CD4-positive, alpha-beta T cell treated with Interleukin-1 beta for 1 hour (primary cell): ENCODE data around the gene TCF12.

Experiments used
- DNase-seq, 2 donors: peaks; one replicate each; pipeline ENCODE4 v3.0.0-alpha.2; 2020 to 2022

The TCF12 gene

DNA sequence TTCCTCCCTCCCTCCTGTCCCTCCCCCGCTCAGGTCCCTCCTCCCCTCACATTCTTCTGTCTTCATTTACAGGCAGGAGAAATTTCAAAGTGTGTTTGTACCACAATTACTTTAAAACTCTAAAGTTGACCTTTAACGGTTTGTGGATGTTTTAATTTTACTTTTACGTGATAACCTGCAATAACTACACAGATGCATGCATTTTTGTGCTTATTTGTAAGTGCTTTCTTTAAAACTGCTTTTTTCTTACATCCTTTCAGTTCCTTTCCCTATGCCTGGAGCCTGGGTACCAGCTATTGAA is 406.1 kb downstream of the TCF12 start:
- no peak for DNase-seq

DNA sequence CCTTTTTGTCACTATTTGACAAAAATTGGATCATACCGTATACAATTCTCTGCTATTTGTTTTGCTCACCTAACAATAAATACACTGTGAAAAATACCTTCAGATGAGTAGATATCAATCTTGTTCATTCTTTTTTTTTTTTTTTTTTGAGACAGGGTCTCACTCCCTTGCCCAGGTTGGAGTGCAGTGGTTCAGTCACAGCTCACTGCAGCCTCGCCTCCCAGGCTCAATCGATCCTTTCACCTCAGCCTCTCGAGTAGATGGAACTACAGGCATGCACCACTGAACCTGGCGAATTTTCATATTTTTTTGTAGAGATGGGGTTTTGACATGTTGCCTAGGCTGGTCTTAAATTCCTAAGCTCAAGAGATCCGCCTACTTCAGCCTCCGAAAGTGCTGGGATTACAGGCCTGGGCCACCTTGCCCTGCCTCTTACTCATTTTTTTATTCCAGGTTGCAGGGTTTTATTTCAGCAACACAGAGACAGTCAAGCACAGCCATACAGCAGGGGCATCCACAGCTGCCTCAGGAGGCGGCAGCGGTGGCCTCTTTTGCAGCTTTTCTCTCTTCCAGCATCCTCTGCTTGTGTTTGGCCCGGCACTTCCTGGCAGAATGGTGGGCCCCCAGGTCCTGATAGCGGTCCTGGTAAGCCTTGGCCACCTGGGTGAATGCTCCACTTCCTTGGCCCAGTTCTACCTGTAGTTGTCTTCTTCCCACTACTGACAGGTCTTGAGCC is 406.7 kb downstream of the TCF12 start:
- no peak for DNase-seq

DNA sequence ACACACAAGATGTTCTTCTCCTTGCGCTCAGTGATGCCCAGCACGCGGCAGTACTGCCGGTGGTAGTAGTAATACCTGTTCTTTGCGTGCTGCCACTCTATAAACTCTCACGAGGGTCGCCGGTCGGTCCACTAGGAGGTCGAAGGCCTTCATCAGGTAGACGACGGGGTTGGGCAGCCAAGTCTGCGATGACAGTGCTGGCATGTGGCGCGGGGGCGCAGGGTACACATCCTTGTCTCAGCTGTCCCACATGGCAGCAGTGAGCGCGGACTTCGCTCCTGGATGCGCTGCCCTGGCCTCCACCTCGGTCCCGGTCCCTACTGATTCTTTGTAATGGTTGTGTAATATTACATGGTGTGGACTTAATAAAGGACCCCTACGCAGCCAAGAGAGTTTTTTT is 407.8 kb downstream of the TCF12 start:
- no peak for DNase-seq

DNA sequence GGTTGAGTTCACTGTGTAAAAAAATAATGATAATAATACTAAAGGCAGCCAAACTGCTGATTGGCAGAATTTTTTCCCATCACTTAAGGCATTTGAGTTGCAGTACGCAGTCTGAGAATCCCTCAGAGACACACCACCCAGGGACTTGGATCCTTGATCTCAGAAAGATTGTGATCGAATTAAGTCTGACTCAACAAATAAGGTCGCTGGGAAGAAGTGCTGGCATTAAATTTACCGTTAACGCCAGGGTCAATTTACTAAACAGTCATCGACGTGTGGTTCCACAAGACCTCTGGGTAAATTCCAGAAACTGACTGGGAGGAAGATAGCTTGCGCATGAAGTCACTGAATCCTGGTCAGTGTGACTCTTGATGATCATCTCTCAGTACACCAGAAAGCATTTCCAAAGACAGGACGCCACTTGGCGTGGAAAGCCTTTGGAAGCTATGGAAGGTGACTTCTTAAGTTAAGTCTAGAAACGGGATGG is 409.6 kb downstream of the TCF12 start:
- DNase-seq: no peak

DNA sequence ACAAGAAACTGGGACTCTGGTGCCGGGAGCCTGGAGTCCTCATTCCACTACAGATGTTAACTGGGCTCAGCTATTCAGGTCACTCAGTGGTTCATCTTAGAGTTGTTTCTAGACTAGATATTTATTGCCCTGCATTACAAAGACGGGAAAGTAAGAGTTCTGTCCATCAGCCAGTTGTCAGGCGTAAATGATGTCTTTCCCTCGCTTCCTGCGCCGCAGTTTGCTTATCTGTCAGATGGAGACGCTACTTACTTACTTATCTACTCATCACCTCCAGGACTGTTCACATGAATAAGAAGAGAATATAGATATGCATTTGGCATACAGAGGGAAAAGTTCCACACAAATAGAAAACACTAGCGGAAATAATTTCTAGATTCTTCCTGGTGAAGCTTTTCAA is 410.0 kb downstream of the TCF12 start:
- DNase-seq: no peak

DNA sequence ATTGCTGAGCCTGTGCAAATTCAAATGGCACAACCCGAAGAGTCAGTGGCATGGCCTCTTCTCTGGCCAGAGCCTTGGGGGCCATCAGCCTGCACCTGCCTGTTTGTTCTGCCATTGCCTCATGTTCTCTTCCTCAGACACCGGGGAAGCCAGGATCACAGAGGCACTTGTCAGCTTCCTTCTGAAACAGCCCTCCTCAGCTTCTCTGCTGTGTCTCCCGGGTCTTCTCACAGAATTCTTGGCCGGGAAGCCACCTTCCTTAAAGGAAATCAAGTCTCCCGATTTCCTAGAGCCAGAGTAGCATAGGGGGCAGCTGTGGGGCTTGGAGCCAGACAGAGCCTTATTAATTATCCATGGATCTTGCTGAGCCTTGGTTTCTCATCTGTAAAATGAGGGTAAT is 410.5 kb downstream of the TCF12 start:
- DNase-seq: no peak

DNA sequence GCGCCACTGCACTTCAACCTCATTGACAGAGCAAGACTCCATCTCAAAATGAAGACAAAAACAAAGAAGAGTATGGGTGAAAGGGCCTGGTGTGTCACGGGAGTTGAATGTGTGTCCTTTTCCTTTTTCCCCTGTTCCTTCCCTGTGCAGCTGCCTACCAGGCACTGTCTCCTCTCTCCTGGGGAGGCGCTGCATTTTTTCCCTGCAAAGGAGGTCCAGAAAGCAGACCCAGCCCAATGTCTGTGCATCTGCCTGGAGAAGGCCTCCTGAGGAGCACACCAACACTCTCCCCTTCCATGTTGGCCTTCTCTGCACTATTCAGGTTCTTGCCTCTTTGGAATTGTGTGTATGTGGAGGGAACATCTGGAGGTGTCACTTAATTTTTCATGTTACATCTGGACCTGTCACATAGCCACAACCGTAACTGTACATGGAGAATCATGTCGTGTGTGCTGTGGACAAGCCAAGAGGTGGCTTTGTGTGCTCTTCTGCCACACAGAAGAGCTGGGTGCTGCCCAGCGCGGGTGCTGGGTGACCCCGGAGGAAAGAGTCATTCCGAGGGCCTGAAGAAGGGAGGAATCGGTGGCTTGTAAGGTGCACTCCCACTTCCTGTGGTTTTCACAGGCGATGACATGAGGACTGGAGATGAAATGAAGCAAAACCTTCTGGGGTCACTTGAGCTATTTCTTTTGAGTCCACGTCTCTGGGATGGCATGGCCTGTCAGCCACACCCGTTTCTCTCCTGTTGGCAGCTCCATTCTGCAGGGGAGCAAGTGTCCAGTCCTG is 411.3 kb downstream of the TCF12 start:
- DNase-seq: no peak

DNA sequence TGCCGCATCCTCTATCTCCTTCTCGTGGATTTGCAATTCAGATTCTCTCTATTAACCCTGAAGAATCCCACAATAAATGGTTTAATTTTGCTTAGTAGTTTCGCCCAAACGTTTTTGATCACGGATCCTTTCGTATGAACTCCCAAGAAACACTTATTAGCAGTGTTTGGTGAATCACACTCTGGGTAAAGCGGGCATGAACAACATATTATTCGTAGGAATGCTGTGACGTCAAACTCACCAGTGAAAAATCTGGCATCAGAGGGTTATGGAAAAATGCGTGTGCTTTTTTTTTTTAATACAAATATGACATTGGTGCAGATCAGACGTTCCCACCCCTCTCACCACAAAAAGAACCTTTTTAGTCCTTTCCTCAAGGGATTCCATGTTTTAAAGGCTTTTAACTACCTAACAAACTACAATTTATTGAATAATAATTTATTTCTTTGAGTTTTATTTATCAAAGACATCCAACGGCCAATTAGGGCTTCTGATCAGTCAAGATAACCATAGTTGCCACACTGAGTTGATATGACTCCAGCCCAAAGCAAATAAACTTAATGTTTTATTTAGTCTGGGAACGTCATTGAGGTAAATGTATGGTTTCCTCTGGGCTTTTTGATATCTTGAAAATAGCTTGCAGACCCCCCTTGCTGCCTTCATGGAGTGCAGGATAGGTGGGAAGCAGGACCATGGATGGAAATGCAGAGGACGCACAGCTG is 412.3 kb downstream of the TCF12 start:
- DNase-seq: no peak

DNA sequence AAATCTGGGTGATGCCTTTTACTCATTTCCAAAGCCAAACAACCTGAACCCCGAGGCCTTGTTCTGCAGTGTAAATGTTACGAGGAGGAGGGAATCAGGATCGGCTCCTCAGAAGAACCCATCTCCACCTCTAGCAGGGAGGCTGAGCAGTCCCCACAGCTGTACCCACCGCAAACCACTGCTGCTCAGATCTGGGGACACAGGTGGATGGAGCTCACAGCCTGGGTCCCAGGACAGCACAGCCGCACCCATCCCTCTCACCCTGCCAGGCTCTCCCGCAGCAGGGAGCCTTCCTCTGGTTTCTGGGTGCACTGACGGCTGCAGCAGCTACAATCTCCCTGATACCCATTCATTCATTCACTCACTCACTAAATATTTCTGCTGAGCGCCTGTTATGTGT is 413.9 kb downstream of the TCF12 start:
- no peak for DNase-seq

DNA sequence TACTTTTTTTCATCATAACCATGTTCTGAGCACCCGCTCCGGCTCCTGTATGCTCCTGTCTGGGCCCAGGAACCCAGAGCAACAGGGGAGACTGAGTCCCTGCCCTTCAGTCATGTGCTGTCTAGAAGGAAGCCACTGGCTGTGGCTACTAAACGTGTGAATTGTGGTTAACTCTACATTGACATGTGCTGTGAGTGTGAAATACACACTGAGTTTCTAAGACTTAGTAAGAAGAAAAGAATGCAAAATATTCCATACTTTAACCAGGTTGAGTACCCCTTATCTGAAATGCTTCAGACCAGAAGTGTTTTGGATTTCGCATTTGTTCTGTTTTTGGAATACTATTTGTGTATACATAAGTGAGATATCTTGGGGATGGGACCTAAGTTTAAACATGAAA is 415.0 kb downstream of the TCF12 start:
- no peak for DNase-seq

DNA sequence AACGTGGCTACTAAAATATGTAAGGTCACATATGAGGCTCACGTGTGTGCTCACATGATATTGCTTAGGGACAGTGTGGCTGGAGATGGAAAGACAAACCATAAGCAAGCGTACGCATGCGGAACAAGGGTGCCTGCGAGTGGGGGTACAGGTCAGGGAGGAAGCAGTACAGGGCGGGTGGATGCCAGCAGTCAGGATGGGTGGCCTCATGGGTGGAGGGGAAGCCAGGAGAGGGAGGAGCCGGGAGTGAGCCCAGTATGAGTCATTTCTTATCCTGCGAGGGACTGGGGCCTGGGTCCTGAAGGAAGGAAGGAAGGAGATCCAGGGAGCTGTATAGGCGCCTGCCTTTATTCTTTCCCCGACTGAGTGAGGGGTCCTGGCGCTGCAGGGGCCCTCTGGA is 415.8 kb downstream of the TCF12 start:
- no peak for DNase-seq

DNA sequence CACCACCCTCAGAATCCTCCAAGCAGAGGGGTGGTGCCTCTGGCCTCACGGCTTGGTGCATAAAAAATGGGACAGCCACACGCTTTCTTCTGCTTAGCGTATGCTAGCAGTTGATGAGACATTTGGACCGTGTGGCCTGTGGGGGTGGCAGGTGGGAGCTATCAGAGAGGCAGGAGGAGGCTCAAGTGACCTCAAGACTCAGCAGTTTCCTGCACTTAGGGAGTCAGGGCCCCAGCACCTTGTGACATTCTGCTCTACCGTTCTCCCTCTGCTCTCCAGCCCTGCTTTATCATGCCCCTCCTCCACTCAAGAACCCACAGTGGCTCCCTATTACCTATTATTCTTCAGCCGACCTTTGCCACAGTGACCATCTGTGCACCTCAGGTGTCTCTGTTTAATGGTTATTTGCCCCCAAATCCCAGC is 416.9 kb downstream of the TCF12 start:
- no peak for DNase-seq

DNA sequence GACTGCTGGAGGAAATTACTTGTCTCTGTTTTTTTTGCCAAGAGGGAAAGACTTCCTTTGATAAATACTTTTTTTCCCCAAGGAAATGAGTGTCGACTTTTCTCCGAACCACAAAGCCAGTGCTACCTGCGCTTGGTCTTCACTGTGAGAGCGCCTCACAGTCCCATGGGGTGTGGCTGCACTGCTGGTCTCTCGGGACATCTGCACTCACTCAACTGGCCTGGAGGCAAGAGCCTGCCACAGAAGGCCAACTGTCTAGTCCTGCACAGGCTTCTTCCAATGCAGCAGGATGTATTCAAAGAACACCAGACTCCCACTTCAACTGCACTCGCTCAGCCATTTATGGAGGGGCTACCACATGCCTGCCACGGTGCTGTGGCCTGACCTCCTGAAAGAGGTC is 417.3 kb downstream of the TCF12 start:
- no peak for DNase-seq

DNA sequence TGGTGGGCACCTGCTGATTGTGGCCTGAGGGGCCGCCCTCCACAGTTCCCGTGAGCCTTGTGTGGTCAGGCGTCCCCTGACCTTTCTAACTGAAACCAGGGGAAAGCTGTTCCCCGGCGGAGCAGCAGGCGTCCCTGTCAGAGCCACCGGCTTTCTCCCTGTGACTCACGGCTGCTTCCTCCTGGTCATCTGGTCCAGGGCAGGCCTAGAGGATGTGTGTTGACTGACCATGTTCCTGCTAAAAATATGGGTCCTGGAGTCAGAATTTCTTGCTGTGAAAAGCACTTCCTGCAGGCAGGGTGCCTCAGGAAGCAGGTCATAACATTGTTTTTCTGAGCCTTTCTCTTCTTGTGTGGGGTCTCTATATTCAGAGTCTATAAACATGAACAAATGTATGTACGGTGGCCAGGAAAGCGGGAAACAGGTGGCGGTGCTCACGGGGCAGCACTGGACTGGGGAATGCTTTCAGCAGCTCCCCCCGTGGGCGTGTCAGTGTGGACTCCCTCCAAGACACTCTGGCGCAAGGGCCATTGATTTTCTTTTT is 419.5 kb downstream of the TCF12 start:
- DNase-seq: no peak

DNA sequence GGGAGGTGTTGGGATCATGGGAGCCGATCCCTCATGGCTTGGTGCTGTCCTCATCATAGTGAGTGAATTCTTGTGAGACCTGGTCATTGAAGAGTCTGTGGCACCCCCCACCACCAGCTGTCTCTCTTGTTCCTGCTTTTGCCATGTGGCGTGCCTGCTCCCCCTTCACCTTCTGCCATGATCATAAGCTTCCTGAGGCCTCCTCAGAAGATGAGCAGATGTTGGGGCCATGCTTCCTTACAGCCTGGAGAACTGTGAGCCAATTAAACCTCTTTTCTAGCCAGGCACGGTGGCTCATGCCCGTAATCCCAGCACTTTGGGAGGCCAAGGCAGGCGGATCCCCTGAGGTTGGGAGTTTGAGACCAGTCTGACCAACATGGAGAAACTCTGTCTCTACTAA is 420.9 kb downstream of the TCF12 start:
- no peak for DNase-seq
